CD4-positive, alpha-beta T cell treated with Interleukin-21 for 1 hour (primary cell): ENCODE data around the gene CAP2.

Experiments used
- DNase-seq: peaks from one replicate; pipeline ENCODE4 v3.0.0-alpha.2; 2020

CAP2 gene

GRCh38 chr6:17392978-17393891 is at the start of gene CAP2:
CAP2 (plus strand) TSS chr6:17393595; CDS start chr6:17421556, 27,961 bp downstream.
- no peak for DNase-seq

- no peak for DNase-seq
These were observed 46.4 kb upstream of the CAP2 start for GRCh38 chr6:17347012-17347411.

GRCh38 chr6:17349427-17349826 is 44.0 kb upstream of the CAP2 start:
- DNase-seq = no peak

GRCh38 chr6:17352302-17352701 is 41.1 kb upstream of the CAP2 start:
- no peak for DNase-seq

- no peak for DNase-seq
These were observed 39.8 kb upstream of the CAP2 start for GRCh38 chr6:17353440-17354175.

GRCh38 chr6:17354700-17355403 is 38.5 kb upstream of the CAP2 start:
- no peak for DNase-seq

GRCh38 chr6:17355404-17355774 is 38.0 kb upstream of the CAP2 start:
- DNase-seq = no peak

- DNase-seq = no peak
These were observed 34.9 kb upstream of the CAP2 start for GRCh38 chr6:17358515-17358914.

GRCh38 chr6:17360564-17360963 is 32.8 kb upstream of the CAP2 start:
- no peak for DNase-seq

GRCh38 chr6:17361013-17361412 is 32.4 kb upstream of the CAP2 start:
- no peak for DNase-seq

GRCh38 chr6:17365961-17366360 is 27.4 kb upstream of the CAP2 start:
- DNase-seq = no peak

- no peak for DNase-seq
These were observed 25.5 kb upstream of the CAP2 start for GRCh38 chr6:17367868-17368267.

- no peak for DNase-seq
These were observed 11.8 kb upstream of the CAP2 start for GRCh38 chr6:17381424-17382147.

- no peak for DNase-seq
These were observed 7.7 kb upstream of the CAP2 start for GRCh38 chr6:17385660-17386059.

- DNase-seq = no peak
These were observed 5.0 kb upstream of the CAP2 start for GRCh38 chr6:17388365-17388764.

GRCh38 chr6:17389274-17389847 is 4.0 kb upstream of the CAP2 start:
- DNase-seq = no peak

- no peak for DNase-seq
These were observed 3.1 kb upstream of the CAP2 start for GRCh38 chr6:17390276-17390675.

- no peak for DNase-seq
These were observed 1.4 kb upstream of the CAP2 start for GRCh38 chr6:17391976-17392375.

GRCh38 chr6:17393892-17394631 is 667 bp downstream of the CAP2 start:
- no peak for DNase-seq

- no peak for DNase-seq
These were observed 1.7 kb downstream of the CAP2 start for GRCh38 chr6:17395112-17395511.

GRCh38 chr6:17396256-17396655 is 2.9 kb downstream of the CAP2 start:
- DNase-seq = no peak

- no peak for DNase-seq
These were observed 4.4 kb downstream of the CAP2 start for GRCh38 chr6:17397764-17398194.
